Endothelial cell of umbilical vein (primary cell): ENCODE data around the gene SLC4A4. TPM values are rescaled to one million over a fixed set of nuclear protein-coding genes. Genes with fewer than 3 reads are reported as not detected.

Experiments used
- BruUV-seq: library from RNA; stranded (reverse); fragments of 400-500 nt; replicated peaks from 2 replicates; lab custom pipeline; 2021; lab: Mats Ljungman, UMichigan
- CTCF ChIA-PET: fragments of 300-600, 350-600 bp; sonication (Branson Sonifier 250); formaldehyde crosslinking; loops from one replicate; lab custom pipeline; 2021; ENCODE audit warnings: antibody characterized with exemption, inconsistent platforms; lab: Charles Lee
- POLR2A ChIA-PET: fragments of 300-600, 350-600 bp; sonication (Branson Sonifier 250); formaldehyde crosslinking; loops from one replicate; lab custom pipeline; 2021; ENCODE audit warnings: antibody characterized with exemption, inconsistent platforms; lab: Charles Lee
- DNase-seq: peaks from one replicate; pipeline ENCODE4 v3.0.0-alpha.2; 2011; ENCODE audit warnings: low read depth, low spot score
- FAIRE-seq: peaks from 2 replicates; lab custom pipeline; 2011; peaks lifted over from hg19 to GRCh38; lab: Jason Lieb, UNC
- H2AFZ ChIP-seq: 2 replicates; pipeline ENCODE4 v1.6.0; 2012; ENCODE audit warnings: low read depth, low read length, control low read depth, inconsistent platforms
- H3K27ac ChIP-seq: 2 replicates; pipeline ENCODE4 v1.5.1; 2011; ENCODE audit warnings: low read depth, mild to moderate bottlenecking, control low read depth, low read length, moderate library complexity; ENCODE audit not compliant: insufficient read depth
- H3K27me3 ChIP-seq, 2 experiments: 2 replicates each; pipeline versions ENCODE4 v1.6.0 to v1.6.1; 2011; ENCODE audit warnings: low read length in 2 of 2, mixed read lengths in 1 of 2; ENCODE audit not compliant: control insufficient read depth in 2 of 2, insufficient read depth in 2 of 2
- H3K36me3 ChIP-seq, 2 experiments: 2 replicates in 1 of 2; 3 replicates in 1 of 2; pipeline ENCODE4 v1.5.1; 2011; ENCODE audit warnings: low read length in 2 of 2, mild to moderate bottlenecking in 1 of 2, moderate library complexity in 1 of 2; ENCODE audit not compliant: control insufficient read depth in 2 of 2, insufficient read depth in 2 of 2; ENCODE audit errors: extremely low read depth in 1 of 2
- H3K4me1 ChIP-seq: 3 replicates; pipeline ENCODE4 v1.5.1; 2011; ENCODE audit warnings: mild to moderate bottlenecking, low read length; ENCODE audit not compliant: control insufficient read depth, insufficient read depth; ENCODE audit errors: extremely low read depth
- H3K4me2 ChIP-seq: 2 replicates; pipeline ENCODE4 v1.6.1; 2011; ENCODE audit warnings: low read length, control low read depth, mixed read lengths; ENCODE audit not compliant: insufficient read depth
- H3K4me3 ChIP-seq, 3 experiments: fragments of 200-600 bp in 1 of 3; sonication (generic), shearing (Covaris generic) in 1 of 3; replicated peaks in 1 of 3; 2 replicates each; pipeline ENCODE4 v1.5.1; 2011 to 2016; ENCODE audit warnings: control low read depth in 3 of 3, low read length in 3 of 3, mild to moderate bottlenecking in 2 of 3, inconsistent platforms in 1 of 3, low read depth in 1 of 3, moderate library complexity in 1 of 3; ENCODE audit not compliant: insufficient read depth in 1 of 3
- H3K79me2 ChIP-seq: 2 replicates; pipeline ENCODE4 v1.6.0; 2012; ENCODE audit warnings: low read length, inconsistent platforms; ENCODE audit not compliant: control insufficient read depth, insufficient read depth
- H3K9ac ChIP-seq: replicated peaks from 2 replicates; pipeline ENCODE3; 2011; ENCODE audit warnings: low read length, control low read depth; ENCODE audit not compliant: insufficient read depth; ENCODE audit errors: extremely low read depth
- H3K9me1 ChIP-seq: replicated peaks from 3 replicates; pipeline ENCODE4 v1.6.0; 2011; ENCODE audit warnings: mild to moderate bottlenecking, low read length; ENCODE audit not compliant: control insufficient read depth, insufficient read depth; ENCODE audit errors: extremely low read depth
- H3K9me3 ChIP-seq: replicated peaks from 2 replicates; pipeline ENCODE4 v1.5.1; 2012; ENCODE audit warnings: low read length, inconsistent platforms; ENCODE audit not compliant: control insufficient read depth, insufficient read depth
- H4K20me1 ChIP-seq: replicated peaks from 2 replicates; pipeline ENCODE3; 2011; ENCODE audit warnings: mild to moderate bottlenecking, low read length; ENCODE audit not compliant: control insufficient read depth, insufficient read depth; ENCODE audit errors: extremely low read depth
- EZH2 ChIP-seq: IDR thresholded peaks from 2 replicates; pipeline ENCODE4 v1.6.1; 2012; ENCODE audit warnings: borderline replicate concordance, low read depth, mild to moderate bottlenecking, moderate library complexity, low read length, inconsistent platforms; ENCODE audit not compliant: severe bottlenecking
- FOS ChIP-seq: IDR thresholded peaks from 2 replicates; pipeline ENCODE4 v1.6.1; 2011; ENCODE audit warnings: mild to moderate bottlenecking, low read length, moderate library complexity, borderline replicate concordance; ENCODE audit not compliant: insufficient read depth
- GATA2 ChIP-seq: IDR thresholded peaks from 2 replicates; pipeline ENCODE4 v1.7.0; 2011; ENCODE audit warnings: low read depth, mild to moderate bottlenecking, moderate library complexity, mixed read lengths, low read length; ENCODE audit not compliant: insufficient read length, insufficient read depth
- JUN ChIP-seq: IDR thresholded peaks from 2 replicates; pipeline ENCODE4 v1.6.1; 2011; ENCODE audit warnings: borderline replicate concordance, low read depth; ENCODE audit not compliant: insufficient read length, insufficient read depth
- MYC ChIP-seq: IDR thresholded peaks from one replicate; pipeline ENCODE4 v1.6.1; 2011; ENCODE audit warnings: mild to moderate bottlenecking, low read depth, low read length
- POLR2A ChIP-seq: IDR thresholded peaks from 2 replicates; pipeline ENCODE4 v1.6.1; 2012; ENCODE audit warnings: low read depth, mild to moderate bottlenecking, control low read depth, low read length
- POLR2AphosphoS5 ChIP-seq: IDR thresholded peaks from 2 replicates; pipeline ENCODE4 v1.6.1; 2012; ENCODE audit warnings: low read depth, mild to moderate bottlenecking, control low read depth, low read length, moderate library complexity; ENCODE audit not compliant: insufficient read depth
- dilution Hi-C: fragments of 300-500 bp; cut with MboI; formaldehyde crosslinking; loops from one replicate; pipeline ENCODE4 v1.15.0; 2019; ENCODE audit warnings: low sequenced_read_pairs; ENCODE audit not compliant: extremely low pct_ligation_motif_present
- intact Hi-C: fragments of 100-400 bp; cut with micrococcal nuclease; formaldehyde crosslinking; loops from one replicate; pipeline ENCODE4 v1.10.0; 2022
- polyA plus RNA-seq, 4 experiments: library from polyadenylated mRNA; depleted of rRNA in 3 of 4; stranded (reverse) in 3 of 4; unstranded in 1 of 4; fragments of >200 nt; gene quantifications; 2 replicates each; pipeline versions ENCODE4 v1.2.1 to v1.2.3, GENCODE V29; 2011 to 2012; ENCODE audit warnings: missing spikeins in 1 of 4
- total RNA-seq: library from RNA; stranded (reverse); gene quantifications from 2 replicates; pipeline ENCODE4 v1.2.3, GENCODE V29; 2021
- TF ChIP-seq, protein P1 (sequence below): IDR thresholded peaks from 2 replicates; pipeline ENCODE4 v1.6.1; 2011; ENCODE audit not compliant: insufficient read depth, insufficient read length
- TF ChIP-seq, protein P2 (sequence below), 2 donors: IDR thresholded peaks; 1 replicate in 1 of 2; 2 replicates in 1 of 2; pipeline ENCODE4 v1.5.1; 2011; ENCODE audit warnings: low read length in 2 of 2, mild to moderate bottlenecking in 2 of 2, moderate library complexity in 2 of 2, control low read depth in 1 of 2, inconsistent platforms in 1 of 2, low read depth in 1 of 2; ENCODE audit not compliant: insufficient read depth in 1 of 2; ENCODE audit errors: extremely low read depth in 1 of 2

Gene SLC4A4
- total and polyA plus RNA-seq, 2 donors (not counting 3 experiments of a cell fraction or from before 2014, with no cell fraction given) = not detected

GRCh38 chr4:71538528-71538927 lies 199.7 kb downstream of the SLC4A4 start:
- intact Hi-C loops (no loop called here), dilution Hi-C loops (no loop called here)
- no peak for DNase-seq
- Histone ChIP-seq H3K36me3 (no peaks in the 10 kb centered on the region), H4K20me1 (no peaks in the 10 kb centered on the region), H3K4me3 (no peak overlapping the region), H3K4me1 (no peaks in the 10 kb centered on the region), H3K27me3 (no peaks in the 10 kb centered on the region), H3K9ac (no peak overlapping the region), H3K4me2 (no peak overlapping the region), H2AFZ (no peak overlapping the region), H3K27ac (no peak overlapping the region), H3K9me1 (no peaks in the 10 kb centered on the region), H3K9me3 (no peaks in the 10 kb centered on the region), H3K79me2 (no peaks in the 10 kb centered on the region)
- BruUV-seq = no TSS peak
- TF ChIP-seq POLR2A = no peak
- TF ChIP-seq, protein P1, sequence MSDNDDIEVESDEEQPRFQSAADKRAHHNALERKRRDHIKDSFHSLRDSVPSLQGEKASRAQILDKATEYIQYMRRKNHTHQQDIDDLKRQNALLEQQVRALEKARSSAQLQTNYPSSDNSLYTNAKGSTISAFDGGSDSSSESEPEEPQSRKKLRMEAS = no peak
- TF ChIP-seq POLR2AphosphoS5 = no peak
- TF ChIP-seq JUN = no peak
- TF ChIP-seq, protein P2, sequence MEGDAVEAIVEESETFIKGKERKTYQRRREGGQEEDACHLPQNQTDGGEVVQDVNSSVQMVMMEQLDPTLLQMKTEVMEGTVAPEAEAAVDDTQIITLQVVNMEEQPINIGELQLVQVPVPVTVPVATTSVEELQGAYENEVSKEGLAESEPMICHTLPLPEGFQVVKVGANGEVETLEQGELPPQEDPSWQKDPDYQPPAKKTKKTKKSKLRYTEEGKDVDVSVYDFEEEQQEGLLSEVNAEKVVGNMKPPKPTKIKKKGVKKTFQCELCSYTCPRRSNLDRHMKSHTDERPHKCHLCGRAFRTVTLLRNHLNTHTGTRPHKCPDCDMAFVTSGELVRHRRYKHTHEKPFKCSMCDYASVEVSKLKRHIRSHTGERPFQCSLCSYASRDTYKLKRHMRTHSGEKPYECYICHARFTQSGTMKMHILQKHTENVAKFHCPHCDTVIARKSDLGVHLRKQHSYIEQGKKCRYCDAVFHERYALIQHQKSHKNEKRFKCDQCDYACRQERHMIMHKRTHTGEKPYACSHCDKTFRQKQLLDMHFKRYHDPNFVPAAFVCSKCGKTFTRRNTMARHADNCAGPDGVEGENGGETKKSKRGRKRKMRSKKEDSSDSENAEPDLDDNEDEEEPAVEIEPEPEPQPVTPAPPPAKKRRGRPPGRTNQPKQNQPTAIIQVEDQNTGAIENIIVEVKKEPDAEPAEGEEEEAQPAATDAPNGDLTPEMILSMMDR (IDR thresholded peaks at IDR 0.05; ENCODE audit: extremely low read depth in 1 of 2, insufficient read depth in 1 of 2, low read depth in 1 of 2, low read length in 2 of 2) = no peak
- no peak for TF ChIP-seq MYC
- no peak for TF ChIP-seq GATA2
- TF ChIP-seq FOS = no peak
- no peak for TF ChIP-seq EZH2
- ChIA-PET POLR2A (no interaction called here), CTCF (interaction anchor here (0.6 kb wide), 1 partner anchor 883 kb away, joined by 3 read pairs; no protein-coding TSS in a partner anchor)
- no peak for FAIRE-seq
